RWPE2 (cell line): ENCODE results near the gene MORC1.

Experiments
- ATAC-seq: fragments of 200-7000 bp; cut with Tn5 transposase; 3 replicates; pipeline ENCODE4 v1.9.1; 2021; ENCODE audit warnings: low read depth
- DNase-seq: peaks from one replicate; pipeline ENCODE4 v3.0.0-alpha.2; 2020; ENCODE audit warnings: low spot score
- H3K27ac ChIP-seq: fragments of 450-650 bp; 2 replicates; pipeline ENCODE4 v1.5.1; 2017; ENCODE audit warnings: mild to moderate bottlenecking; ENCODE audit not compliant: poor library complexity, severe bottlenecking
- H3K27me3 ChIP-seq: fragments of 250-450 bp; sonication (Bioruptor Pico); 2 replicates; pipeline ENCODE4 v1.5.1; 2021; ENCODE audit warnings: mild to moderate bottlenecking, moderate library complexity; ENCODE audit not compliant: insufficient read depth, poor library complexity, severe bottlenecking
- H3K36me3 ChIP-seq: fragments of 250-450 bp; sonication (Bioruptor Pico); 2 replicates; pipeline ENCODE4 v1.5.1; 2020; ENCODE audit warnings: low read depth, mild to moderate bottlenecking, moderate library complexity
- H3K4me1 ChIP-seq: fragments of 250-450 bp; sonication (Bioruptor Pico); 2 replicates; pipeline ENCODE4 v1.5.1; 2021; ENCODE audit warnings: mild to moderate bottlenecking, moderate library complexity; ENCODE audit not compliant: insufficient read depth, poor library complexity, severe bottlenecking
- H3K4me3 ChIP-seq: fragments of 250-450 bp; sonication (Bioruptor Pico); 2 replicates; pipeline ENCODE4 v1.5.1; 2021; ENCODE audit warnings: mild to moderate bottlenecking, moderate library complexity; ENCODE audit not compliant: severe bottlenecking
- H3K9me3 ChIP-seq: fragments of 250-450 bp; sonication (Bioruptor Pico); 2 replicates; pipeline ENCODE4 v1.5.1; 2021; ENCODE audit warnings: mild to moderate bottlenecking, moderate library complexity; ENCODE audit not compliant: severe bottlenecking
- CTCF ChIP-seq: fragments of 450-650 bp; IDR thresholded peaks from one replicate; pipeline ENCODE4 v1.5.1; 2017; ENCODE audit warnings: mild to moderate bottlenecking, moderate library complexity; ENCODE audit not compliant: poor library complexity, severe bottlenecking

MORC1 gene

GRCh38 chr3:108946292-108947285, 171.3 kb downstream of the MORC1 start:
- DNase-seq (no peak), ATAC-seq (peak; percentile 88)
- Histone ChIP-seq H3K4me1 (peaks cover 12% of the 10 kb centered on the region), H3K36me3 (no peaks in the 10 kb centered on the region), H3K27me3 (no peaks in the 10 kb centered on the region), H3K27ac (peak overlapping the region; percentile 72), H3K4me3 (no peak overlapping the region), H3K9me3 (no peaks in the 10 kb centered on the region)
- TF ChIP-seq CTCF = no peak

GRCh38 chr3:108940568-108941263, 177.2 kb downstream of the MORC1 start:
- Histone ChIP-seq H3K4me1 (no peaks in the 10 kb centered on the region), H3K9me3 (no peaks in the 10 kb centered on the region), H3K36me3 (no peaks in the 10 kb centered on the region), H3K4me3 (no peak overlapping the region), H3K27me3 (no peaks in the 10 kb centered on the region), H3K27ac (no peak overlapping the region)
- ATAC-seq (no peak), DNase-seq (no peak)
- TF ChIP-seq CTCF = no peak

- Histone ChIP-seq H3K9me3 (no peaks in the 10 kb centered on the region), H3K36me3 (no peaks in the 10 kb centered on the region), H3K27ac (no peak overlapping the region), H3K4me1 (no peaks in the 10 kb centered on the region), H3K4me3 (no peak overlapping the region), H3K27me3 (no peaks in the 10 kb centered on the region)
- ATAC-seq (no peak), DNase-seq (no peak)
- TF ChIP-seq CTCF = no peak
Measured at GRCh38 chr3:108940166-108940565, 177.8 kb downstream of the MORC1 start.

GRCh38 chr3:108936924-108937689, 180.8 kb downstream of the MORC1 start:
- H3K9me3 ChIP-seq = no peaks in the 10 kb centered on the region
- no peak overlapping the region for H3K4me3 ChIP-seq
- DNase-seq (no peak), ATAC-seq (no peak)
- no peaks in the 10 kb centered on the region for H3K27me3 ChIP-seq
- no peaks in the 10 kb centered on the region for H3K36me3 ChIP-seq
- H3K4me1 ChIP-seq = no peaks in the 10 kb centered on the region
- no peak for TF ChIP-seq CTCF
- no peak overlapping the region for H3K27ac ChIP-seq
